HG02623 (cell line): ENCODE results near the gene UMPS.

Experiments
- ATAC-seq: cut with Tn5 transposase; IDR thresholded peaks from one replicate; pipeline ENCODE4 v1.9.1; 2021; ENCODE audit warnings: moderate library complexity; ENCODE audit not compliant: unreplicated experiment

The UMPS gene

GRCh38 chr3:124761935-124762660 lies 31.8 kb downstream of the UMPS start:
- no peak for ATAC-seq

GRCh38 chr3:124762661-124763011 lies 32.4 kb downstream of the UMPS start:
- no peak for ATAC-seq

GRCh38 chr3:124763206-124763605 lies 33.0 kb downstream of the UMPS start:
- no peak for ATAC-seq

GRCh38 chr3:124763644-124764358 lies 33.5 kb downstream of the UMPS start:
- no peak for ATAC-seq

- ATAC-seq, result no peak
These were observed 34.5 kb downstream of the UMPS start for GRCh38 chr3:124764746-124765145.

GRCh38 chr3:124765197-124765840 lies 35.1 kb downstream of the UMPS start:
- ATAC-seq, result no peak

- no peak for ATAC-seq
These were observed 36.2 kb downstream of the UMPS start for GRCh38 chr3:124766113-124767095.

- ATAC-seq, result no peak
These were observed 37.0 kb downstream of the UMPS start for GRCh38 chr3:124767264-124767663.

GRCh38 chr3:124767691-124768090 lies 37.4 kb downstream of the UMPS start:
- ATAC-seq, result no peak

GRCh38 chr3:124768812-124769211 lies 38.6 kb downstream of the UMPS start:
- no peak for ATAC-seq

- no peak for ATAC-seq
These were observed 39.2 kb downstream of the UMPS start for GRCh38 chr3:124769462-124769861.

GRCh38 chr3:124770336-124771082 lies 40.3 kb downstream of the UMPS start:
- ATAC-seq, result no peak

GRCh38 chr3:124771083-124771445 lies 40.8 kb downstream of the UMPS start:
- ATAC-seq, result no peak

- no peak for ATAC-seq
These were observed 42.0 kb downstream of the UMPS start for GRCh38 chr3:124772081-124772831.

GRCh38 chr3:124773351-124774326 lies 43.4 kb downstream of the UMPS start:
- ATAC-seq, result no peak

GRCh38 chr3:124774327-124774718 lies 44.1 kb downstream of the UMPS start:
- ATAC-seq, result no peak

- no peak for ATAC-seq
These were observed 44.7 kb downstream of the UMPS start for GRCh38 chr3:124774841-124775402.

GRCh38 chr3:124775877-124776276 lies 45.6 kb downstream of the UMPS start:
- ATAC-seq, result no peak
